ENCODE results near the gene NAB2.
A peak's percentile ranks its signal among the peaks of the same experiment; 100 is the strongest.

Gene NAB2

GRCh38 chr12:57142121-57142520 lies 53.2 kb downstream of the NAB2 start:
- DNase-seq (no peak), ATAC-seq (no peak)
- H3K4me1 Mint-ChIP-seq: peaks cover 12% of the 10 kb centered on the region
- H3K27ac Mint-ChIP-seq: no peak overlapping the region
- no peak overlapping the region for H3K4me3 Mint-ChIP-seq
- no peaks in the 10 kb centered on the region for H3K9me3 Mint-ChIP-seq
- no peaks in the 10 kb centered on the region for H3K27me3 Mint-ChIP-seq

DNA sequence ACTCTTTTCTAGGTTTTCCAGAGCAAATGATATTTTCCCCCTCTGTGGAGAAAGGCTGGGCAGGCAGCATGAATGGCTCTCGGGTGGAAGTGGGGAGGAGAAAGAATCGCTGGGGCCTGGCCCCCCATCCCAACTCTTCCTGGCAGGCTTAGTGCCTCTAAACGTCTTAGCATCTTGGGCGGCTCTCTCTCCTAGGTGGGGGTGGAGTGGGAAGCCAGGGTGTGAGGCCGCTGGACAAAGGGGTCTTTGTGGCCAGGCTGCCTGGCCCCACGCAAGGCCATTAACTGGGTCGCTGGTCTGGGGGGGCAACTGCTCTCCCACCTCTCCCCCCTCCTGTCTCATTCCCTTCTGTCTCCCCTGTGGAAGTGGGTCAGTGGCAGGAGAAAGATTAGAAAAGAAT lies 53.8 kb downstream of the NAB2 start:
- no peak for DNase-seq
- no peaks in the 10 kb centered on the region for H3K27me3 Mint-ChIP-seq
- H3K4me1 Mint-ChIP-seq: peaks cover 12% of the 10 kb centered on the region
- no peak for ATAC-seq
- H3K27ac Mint-ChIP-seq: no peak overlapping the region
- no peak overlapping the region for H3K4me3 Mint-ChIP-seq
- H3K9me3 Mint-ChIP-seq: no peaks in the 10 kb centered on the region

GRCh38 chr12:57143454-57143853 lies 54.5 kb downstream of the NAB2 start:
- ATAC-seq (peak; percentile 56), DNase-seq (no peak)
- H3K27ac Mint-ChIP-seq: peak overlapping the region in 1 of 2 donors; percentile 68
- H3K4me3 Mint-ChIP-seq: no peak overlapping the region
- peaks cover 12% of the 10 kb centered on the region for H3K4me1 Mint-ChIP-seq
- no peaks in the 10 kb centered on the region for H3K27me3 Mint-ChIP-seq
- H3K9me3 Mint-ChIP-seq: no peaks in the 10 kb centered on the region

Data from stimulated activated naive CD8-positive, alpha-beta T cell treated with anti-CD3 and anti-CD28 coated beads, Interleukin-15, amount 100 ng/mL, for 72 hours (primary cell).